Measurements from ENCODE around the gene ARHGEF17.

The ARHGEF17 gene

GRCh38 chr11:73359930-73360742, 52.1 kb downstream of the ARHGEF17 start:
- peak; percentile 7 for DNase-seq

GRCh38 chr11:73360743-73361369, 52.8 kb downstream of the ARHGEF17 start:
- no peak for DNase-seq

GRCh38 chr11:73361953-73362776, 54.1 kb downstream of the ARHGEF17 start:
- DNase-seq, result peak; percentile 16

GRCh38 chr11:73363147-73363546, 55.1 kb downstream of the ARHGEF17 start:
- DNase-seq, result no peak

GRCh38 chr11:73365352-73366264, 57.5 kb downstream of the ARHGEF17 start:
- DNase-seq, result no peak

- no peak for DNase-seq
These were observed 58.2 kb downstream of the ARHGEF17 start for GRCh38 chr11:73366265-73366610.

- DNase-seq, result no peak
These were observed 58.9 kb downstream of the ARHGEF17 start for GRCh38 chr11:73366953-73367352.

- no peak for DNase-seq
These were observed 59.5 kb downstream of the ARHGEF17 start for GRCh38 chr11:73367482-73368024.

GRCh38 chr11:73372375-73372993, 64.4 kb downstream of the ARHGEF17 start:
- DNase-seq, result no peak

GRCh38 chr11:73374151-73374550, 66.1 kb downstream of the ARHGEF17 start:
- DNase-seq, result no peak

GRCh38 chr11:73375830-73376159, 67.7 kb downstream of the ARHGEF17 start:
- no peak for DNase-seq

- peak; percentile 88 for DNase-seq
These were observed 68.2 kb downstream of the ARHGEF17 start, which contains the start of gene RELT for GRCh38 chr11:73376160-73376802. Gene RELT, plus strand, starts transcription at chr11:73376399. Its CDS starts 12,738 bp downstream, at chr11:73389137.

- peak; percentile 26 for DNase-seq
These were observed 68.9 kb downstream of the ARHGEF17 start for GRCh38 chr11:73376803-73377629.

GRCh38 chr11:73379189-73379880, 71.3 kb downstream of the ARHGEF17 start:
- DNase-seq, result no peak

- no peak for DNase-seq
These were observed 72.3 kb downstream of the ARHGEF17 start for GRCh38 chr11:73380331-73380730.

GRCh38 chr11:73380897-73381410, 72.9 kb downstream of the ARHGEF17 start:
- DNase-seq, result no peak

GRCh38 chr11:73381589-73381988, 73.5 kb downstream of the ARHGEF17 start:
- DNase-seq, result no peak

- DNase-seq, result no peak
These were observed 74.1 kb downstream of the ARHGEF17 start for GRCh38 chr11:73382183-73382582.

- no peak for DNase-seq
These were observed 74.7 kb downstream of the ARHGEF17 start for GRCh38 chr11:73382747-73383146.

Data from SHP77 treated with DMSO at 0.1 percent for 48 hours (cell line).